DND-41 (cell line): ENCODE measurements around the gene RNF145.
"Not testable (repeated sequence)": the region's sequence is repeated elsewhere in the genome, so short reads cannot be mapped to it uniquely, and the experiment has no call there.

Experiments used
- ATAC-seq: fragments of 200-7000 bp; cut with Tn5 transposase; 3 replicates; pipeline ENCODE4 v1.9.1; 2021; ENCODE audit warnings: low read depth; ENCODE audit not compliant: insufficient read depth
- DNase-seq: peaks from one replicate; pipeline ENCODE4 v3.0.0-alpha.2; 2020
- H2AFZ ChIP-seq: 2 replicates; pipeline ENCODE4 v1.6.0; 2012; ENCODE audit warnings: low read depth, low read length
- H3K27ac ChIP-seq: 2 replicates; pipeline ENCODE4 v1.5.1; 2012; ENCODE audit warnings: low read length, inconsistent platforms
- H3K27me3 ChIP-seq: fragments of 200-600 bp; sonication (generic); 2 replicates; pipeline ENCODE4 v1.6.0; 2012; ENCODE audit warnings: low read length, mild to moderate bottlenecking, inconsistent platforms; ENCODE audit not compliant: insufficient read depth, poor library complexity
- H3K36me3 ChIP-seq: 2 replicates; pipeline ENCODE4 v1.5.1; 2012; ENCODE audit warnings: low read length, inconsistent platforms; ENCODE audit not compliant: insufficient read depth
- H3K4me1 ChIP-seq: 2 replicates; pipeline ENCODE4 v1.5.1; 2012; ENCODE audit warnings: mild to moderate bottlenecking, low read length; ENCODE audit not compliant: insufficient read depth
- H3K4me2 ChIP-seq: 2 replicates; pipeline ENCODE4 v1.6.0; 2012; ENCODE audit warnings: mild to moderate bottlenecking, moderate library complexity, low read length, inconsistent platforms; ENCODE audit not compliant: insufficient read depth
- H3K4me3 ChIP-seq, 2 experiments: fragments of 200-600 bp in 1 of 2; shearing (Covaris generic) in 1 of 2; 2 replicates each; pipeline ENCODE4 v1.5.1; 2012 to 2016; ENCODE audit warnings: inconsistent platforms in 2 of 2, low read length in 2 of 2, mild to moderate bottlenecking in 2 of 2, low read depth in 1 of 2, moderate library complexity in 1 of 2
- H3K79me2 ChIP-seq: 2 replicates; pipeline ENCODE4 v1.6.0; 2012; ENCODE audit warnings: low read length, inconsistent platforms; ENCODE audit not compliant: insufficient read depth
- H3K9ac ChIP-seq: 2 replicates; pipeline ENCODE4 v1.6.0; 2012; ENCODE audit warnings: low read depth, mild to moderate bottlenecking, inconsistent platforms, low read length, moderate library complexity
- H3K9me3 ChIP-seq: 2 replicates; pipeline ENCODE4 v1.5.1; 2012; ENCODE audit warnings: low read length, moderate library complexity, mild to moderate bottlenecking, inconsistent platforms; ENCODE audit not compliant: insufficient read depth, severe bottlenecking
- H4K20me1 ChIP-seq: 2 replicates; pipeline ENCODE4 v1.6.0; 2012; ENCODE audit warnings: low read length; ENCODE audit not compliant: insufficient read depth
- EZH2 ChIP-seq: IDR thresholded peaks from 3 replicates; pipeline ENCODE4 v1.6.1; 2012; ENCODE audit warnings: borderline replicate concordance, low read depth, mild to moderate bottlenecking, moderate library complexity, low read length, inconsistent platforms; ENCODE audit not compliant: severe bottlenecking
- TF ChIP-seq, protein P1 (sequence below): IDR thresholded peaks from 2 replicates; pipeline ENCODE4 v1.5.1; 2012; ENCODE audit warnings: borderline replicate concordance, low read length, moderate library complexity, mild to moderate bottlenecking; ENCODE audit not compliant: poor library complexity, severe bottlenecking; ENCODE audit errors: extremely low read depth

The RNF145 gene

DNA sequence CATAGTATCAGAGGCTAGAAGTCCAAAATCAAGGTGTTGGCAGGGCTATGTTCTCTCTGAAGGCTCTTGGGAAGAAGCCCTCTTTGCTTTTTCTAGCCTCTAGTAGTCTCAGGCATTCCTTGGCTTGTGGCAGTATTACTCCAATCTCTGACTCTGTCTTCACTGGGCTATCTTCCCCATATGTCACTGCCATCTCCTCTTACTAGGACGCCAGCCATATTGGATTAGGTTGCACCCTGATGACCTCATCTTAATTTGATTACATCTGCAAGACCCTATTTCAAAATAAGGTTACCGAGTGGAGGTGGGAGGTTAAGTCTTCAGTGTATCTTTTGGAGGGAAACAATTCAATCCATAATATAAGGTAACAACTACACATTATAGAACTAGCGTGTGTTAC lies 88.3 kb downstream of the RNF145 start:
- Histone ChIP-seq H3K9ac (peak overlapping the region; percentile 56), H2AFZ (peak overlapping the region; percentile 88), H3K9me3 (peaks cover 10% of the 10 kb centered on the region), H3K4me1 (peaks cover 20% of the 10 kb centered on the region), H3K4me3 (peak overlapping the region; percentile 9 to 51; a peak in 3 of 4 replicates), H3K27me3 (no peaks in the 10 kb centered on the region), H3K79me2 (no peaks in the 10 kb centered on the region), H3K36me3 (no peaks in the 10 kb centered on the region), H3K4me2 (peak overlapping the region; percentile 65), H4K20me1 (no peaks in the 10 kb centered on the region), H3K27ac (peak overlapping the region; percentile 92)
- ATAC-seq: peak; percentile 12; the same call in 1 of the 3 replicates
- DNase-seq: no peak
- TF ChIP-seq, protein P1, sequence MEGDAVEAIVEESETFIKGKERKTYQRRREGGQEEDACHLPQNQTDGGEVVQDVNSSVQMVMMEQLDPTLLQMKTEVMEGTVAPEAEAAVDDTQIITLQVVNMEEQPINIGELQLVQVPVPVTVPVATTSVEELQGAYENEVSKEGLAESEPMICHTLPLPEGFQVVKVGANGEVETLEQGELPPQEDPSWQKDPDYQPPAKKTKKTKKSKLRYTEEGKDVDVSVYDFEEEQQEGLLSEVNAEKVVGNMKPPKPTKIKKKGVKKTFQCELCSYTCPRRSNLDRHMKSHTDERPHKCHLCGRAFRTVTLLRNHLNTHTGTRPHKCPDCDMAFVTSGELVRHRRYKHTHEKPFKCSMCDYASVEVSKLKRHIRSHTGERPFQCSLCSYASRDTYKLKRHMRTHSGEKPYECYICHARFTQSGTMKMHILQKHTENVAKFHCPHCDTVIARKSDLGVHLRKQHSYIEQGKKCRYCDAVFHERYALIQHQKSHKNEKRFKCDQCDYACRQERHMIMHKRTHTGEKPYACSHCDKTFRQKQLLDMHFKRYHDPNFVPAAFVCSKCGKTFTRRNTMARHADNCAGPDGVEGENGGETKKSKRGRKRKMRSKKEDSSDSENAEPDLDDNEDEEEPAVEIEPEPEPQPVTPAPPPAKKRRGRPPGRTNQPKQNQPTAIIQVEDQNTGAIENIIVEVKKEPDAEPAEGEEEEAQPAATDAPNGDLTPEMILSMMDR: no peak
- TF ChIP-seq EZH2: no peak

DNA sequence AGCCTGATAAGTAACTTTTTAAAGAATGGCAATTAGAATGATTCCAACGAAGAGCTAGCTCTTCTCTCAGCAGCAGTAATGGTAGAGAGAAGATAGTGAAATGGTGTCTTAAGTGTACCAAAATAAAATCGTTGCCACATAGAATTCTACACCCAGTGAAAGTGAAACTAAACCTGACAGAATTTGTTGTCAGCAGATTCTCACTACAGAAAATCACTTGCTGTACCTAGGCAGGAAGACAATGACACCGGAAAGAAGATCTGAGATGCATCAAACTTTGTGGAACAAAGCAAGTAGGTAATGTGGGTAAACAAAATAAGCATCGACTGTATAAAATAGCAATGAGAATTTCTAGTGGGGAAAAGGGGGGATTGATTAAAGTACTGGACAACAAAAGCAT lies 88.9 kb downstream of the RNF145 start:
- peak overlapping the region; percentile 92 for H3K27ac ChIP-seq
- no peaks in the 10 kb centered on the region for H3K79me2 ChIP-seq
- peaks cover 20% of the 10 kb centered on the region for H3K4me1 ChIP-seq
- no peaks in the 10 kb centered on the region for H3K36me3 ChIP-seq
- peak overlapping the region; percentile 88 for H2AFZ ChIP-seq
- H3K27me3 ChIP-seq: no peaks in the 10 kb centered on the region
- peak overlapping the region; percentile 56 for H3K9ac ChIP-seq
- H3K4me2 ChIP-seq: peak overlapping the region; percentile 65
- DNase-seq (peak; percentile 30), ATAC-seq (peak; percentile 94)
- TF ChIP-seq, protein P1: no peak
- TF ChIP-seq EZH2: no peak
- peak overlapping the region; percentile 9 to 51; a peak in 3 of 4 replicates for H3K4me3 ChIP-seq
- H4K20me1 ChIP-seq: no peaks in the 10 kb centered on the region
- H3K9me3 ChIP-seq: peaks cover 8% of the 10 kb centered on the region

DNA sequence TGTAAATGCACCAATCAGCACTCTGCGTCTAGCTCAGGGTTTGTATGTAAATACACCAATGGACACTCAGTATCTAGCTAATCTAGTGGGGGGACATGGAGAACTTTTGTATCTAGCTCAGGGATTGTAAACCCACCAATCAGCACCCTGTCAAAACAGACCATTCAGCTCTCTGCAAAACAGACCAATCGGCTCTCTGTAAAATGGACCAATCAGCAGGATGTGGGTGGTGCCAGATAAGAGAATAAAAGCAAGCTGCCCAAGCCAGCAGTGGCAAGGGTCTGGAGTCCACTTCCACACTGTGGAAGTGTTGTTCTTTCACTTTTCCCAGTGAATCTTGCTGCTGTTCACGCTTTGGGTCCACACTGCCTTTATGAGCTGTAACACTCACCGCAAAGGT lies 89.5 kb downstream of the RNF145 start:
- DNase-seq: peak; percentile 44
- not testable (repeated sequence) for H3K79me2 ChIP-seq, H3K27me3 ChIP-seq, H3K9me3 ChIP-seq, H4K20me1 ChIP-seq, H3K36me3 ChIP-seq
- peak overlapping the region; percentile 65 for H3K4me2 ChIP-seq
- H3K27ac ChIP-seq: peak overlapping the region; percentile 92
- peak overlapping the region; percentile 88 for H2AFZ ChIP-seq
- peak overlapping the region in 1 of 2 experiments; percentile 51; a peak in 3 of 4 replicates for H3K4me3 ChIP-seq
- ATAC-seq: peak; percentile 48; the same call in 2 of the 3 replicates
- peaks cover 20% of the 10 kb centered on the region for H3K4me1 ChIP-seq
- H3K9ac ChIP-seq: peak overlapping the region; percentile 56

DNA sequence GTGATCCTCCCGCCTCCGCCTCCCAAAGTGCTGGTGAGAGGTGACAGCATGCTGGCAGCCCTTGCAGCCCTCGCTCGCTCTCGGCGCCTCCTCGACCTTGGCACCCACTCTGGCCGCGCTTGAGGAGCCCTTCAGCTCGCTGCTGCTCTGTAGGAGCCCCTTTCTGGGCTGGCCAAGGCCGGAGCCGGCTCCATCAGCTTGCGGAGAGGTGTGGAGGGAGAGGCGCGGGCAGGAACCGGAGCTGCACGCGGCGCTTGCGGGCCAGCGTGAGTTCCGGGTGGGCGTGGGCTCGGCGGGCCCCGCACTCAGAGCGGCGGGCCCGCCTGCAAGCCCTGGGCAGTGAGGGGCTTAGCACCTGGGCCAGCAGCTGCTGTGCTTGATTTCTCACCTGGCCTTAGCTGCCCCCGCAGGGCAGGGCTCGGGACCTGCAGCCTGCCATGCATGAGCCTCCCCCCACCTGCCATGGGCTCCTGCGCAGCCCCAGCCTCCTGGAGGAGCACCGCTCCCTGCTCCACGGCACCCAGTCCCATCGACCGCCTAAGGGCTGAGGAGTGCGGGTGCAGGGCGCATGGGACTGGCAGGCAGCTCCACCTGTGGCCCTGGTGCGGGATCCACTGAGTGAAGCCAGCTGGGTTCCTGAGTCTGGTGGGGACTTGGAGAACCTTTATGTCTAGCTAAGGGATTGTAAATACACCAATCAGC lies 90.2 kb downstream of the RNF145 start:
- H3K4me1 ChIP-seq: peaks cover 20% of the 10 kb centered on the region
- not testable (repeated sequence) for H3K9me3 ChIP-seq, H3K36me3 ChIP-seq, H3K79me2 ChIP-seq, ATAC-seq, H2AFZ ChIP-seq, H4K20me1 ChIP-seq, DNase-seq, H3K27ac ChIP-seq, H3K4me3 ChIP-seq, H3K9ac ChIP-seq, H3K27me3 ChIP-seq, H3K4me2 ChIP-seq
